ENCODE results near the gene KCNQ5.

Gene KCNQ5

GRCh38 chr6:73028124-73028766, 406.4 kb downstream of the KCNQ5 start:
- Histone ChIP-seq H3F3A (ENCODE audit: insufficient read depth) (no peaks in the 10 kb centered on the region), H3K4me2 (ENCODE audit: low read depth, low read length, poor library complexity, severe bottlenecking) (no peak overlapping the region), H3K27me3 (ENCODE audit: low read length) (no peaks in the 10 kb centered on the region), H4K20me1 (ENCODE audit: low read depth, low read length) (no peaks in the 10 kb centered on the region), H2AFZ (ENCODE audit: low read depth, low read length, severe bottlenecking) (no peak overlapping the region), H3K9me2 (replicated peaks; ENCODE audit: insufficient read depth, low read length) (no peaks in the 10 kb centered on the region), H3K27ac (ENCODE audit: low read depth, low read length) (no peak overlapping the region), H3K36me3 (ENCODE audit: low read length) (no peaks in the 10 kb centered on the region), H3K79me2 (ENCODE audit: insufficient read depth, low read length) (no peaks in the 10 kb centered on the region), H3K4me3 (ENCODE audit: insufficient read depth, low read length, poor library complexity, severe bottlenecking) (no peak overlapping the region), H3K9me3 (ENCODE audit: insufficient read depth, low read length) (no peaks in the 10 kb centered on the region), H3K9ac (ENCODE audit: low read length) (no peak overlapping the region)
- no peak for TF ChIP-seq CTCF (IDR thresholded peaks at IDR 0.05; ENCODE audit: insufficient read depth, low read length, poor library complexity, severe bottlenecking)
- no peak for TF ChIP-seq EZH2phosphoT487 (conservative IDR thresholded peaks at IDR 0.05; ENCODE audit: low read length)

GRCh38 chr6:73028893-73029450, 407.1 kb downstream of the KCNQ5 start:
- no peaks in the 10 kb centered on the region for H3K9me2 ChIP-seq (replicated peaks; ENCODE audit: insufficient read depth, low read length)
- no peak overlapping the region for H3K9ac ChIP-seq (ENCODE audit: low read length)
- no peaks in the 10 kb centered on the region for H3K9me3 ChIP-seq (ENCODE audit: insufficient read depth, low read length)
- no peaks in the 10 kb centered on the region for H3K27me3 ChIP-seq (ENCODE audit: low read length)
- H4K20me1 ChIP-seq (ENCODE audit: low read depth, low read length) = no peaks in the 10 kb centered on the region
- no peak overlapping the region for H3K27ac ChIP-seq (ENCODE audit: low read depth, low read length)
- H3K36me3 ChIP-seq (ENCODE audit: low read length) = no peaks in the 10 kb centered on the region
- TF ChIP-seq EZH2phosphoT487 (conservative IDR thresholded peaks at IDR 0.05; ENCODE audit: low read length) (no peak), CTCF (IDR thresholded peaks at IDR 0.05; ENCODE audit: insufficient read depth, low read length, poor library complexity, severe bottlenecking) (no peak)
- H3F3A ChIP-seq (ENCODE audit: insufficient read depth) = no peaks in the 10 kb centered on the region
- H3K4me3 ChIP-seq (ENCODE audit: insufficient read depth, low read length, poor library complexity, severe bottlenecking) = no peak overlapping the region
- H3K4me2 ChIP-seq (ENCODE audit: low read depth, low read length, poor library complexity, severe bottlenecking) = no peak overlapping the region
- no peak overlapping the region for H2AFZ ChIP-seq (ENCODE audit: low read depth, low read length, severe bottlenecking)
- no peaks in the 10 kb centered on the region for H3K79me2 ChIP-seq (ENCODE audit: insufficient read depth, low read length)

- H3K27me3 ChIP-seq (ENCODE audit: low read length) = no peaks in the 10 kb centered on the region
- no peak overlapping the region for H2AFZ ChIP-seq (ENCODE audit: low read depth, low read length, severe bottlenecking)
- no peaks in the 10 kb centered on the region for H3K9me3 ChIP-seq (ENCODE audit: insufficient read depth, low read length)
- no peak overlapping the region for H3K4me3 ChIP-seq (ENCODE audit: insufficient read depth, low read length, poor library complexity, severe bottlenecking)
- no peaks in the 10 kb centered on the region for H4K20me1 ChIP-seq (ENCODE audit: low read depth, low read length)
- no peaks in the 10 kb centered on the region for H3K36me3 ChIP-seq (ENCODE audit: low read length)
- H3K27ac ChIP-seq (ENCODE audit: low read depth, low read length) = no peak overlapping the region
- no peaks in the 10 kb centered on the region for H3F3A ChIP-seq (ENCODE audit: insufficient read depth)
- no peaks in the 10 kb centered on the region for H3K9me2 ChIP-seq (replicated peaks; ENCODE audit: insufficient read depth, low read length)
- H3K9ac ChIP-seq (ENCODE audit: low read length) = no peak overlapping the region
- TF ChIP-seq CTCF (IDR thresholded peaks at IDR 0.05; ENCODE audit: insufficient read depth, low read length, poor library complexity, severe bottlenecking) = no peak
- TF ChIP-seq EZH2phosphoT487 (conservative IDR thresholded peaks at IDR 0.05; ENCODE audit: low read length) = no peak
- no peaks in the 10 kb centered on the region for H3K79me2 ChIP-seq (ENCODE audit: insufficient read depth, low read length)
- H3K4me2 ChIP-seq (ENCODE audit: low read depth, low read length, poor library complexity, severe bottlenecking) = no peak overlapping the region
These were observed 408.4 kb downstream of the KCNQ5 start for GRCh38 chr6:73030257-73030656.

All from SU-DHL-6 (cell line).